Upper lobe of left lung (tissue), 6 donors: Measurements from ENCODE around the gene BEND7. TPM values are rescaled to one million over a fixed set of nuclear protein-coding genes. Genes with fewer than 3 reads are reported as not detected.

Experiments
- ATAC-seq, 2 donors: fragments of 200-7000 bp; cut with Tn5 transposase; one replicate each; pipeline ENCODE4 v1.9.1; 2022; ENCODE audit warnings: mild to moderate bottlenecking in 2 of 2, moderate library complexity in 2 of 2; ENCODE audit not compliant: low FRiP score in 2 of 2
- DNase-seq, 2 donors: peaks; one replicate each; pipeline ENCODE4 v3.0.0-alpha.2; 2019 to 2020
- H3K27ac ChIP-seq, 4 donors: fragments of 200-600 bp; sonication (generic); one replicate each; pipeline ENCODE4 v1.5.1; 2016 to 2019
- H3K27me3 ChIP-seq, 4 donors: fragments of 200-600 bp; sonication (generic); one replicate each; pipeline ENCODE4 v1.5.1; 2017 to 2019
- H3K36me3 ChIP-seq, 4 donors: fragments of 200-600 bp; sonication (generic); one replicate each; pipeline ENCODE4 v1.5.1; 2016 to 2019
- H3K4me1 ChIP-seq, 4 donors: fragments of 200-600 bp; sonication (generic); one replicate each; pipeline ENCODE4 v1.5.1; 2018 to 2019
- H3K4me3 ChIP-seq, 4 donors: fragments of 200-600 bp; sonication (generic); one replicate each; pipeline ENCODE4 v1.5.1; 2017 to 2019; ENCODE audit warnings: mild to moderate bottlenecking in 2 of 4, moderate library complexity in 1 of 4
- H3K9me3 ChIP-seq, 4 donors: fragments of 200-600 bp; sonication (generic); one replicate each; pipeline ENCODE4 v1.5.1; 2018 to 2019
- CTCF ChIP-seq, 6 experiments: fragments of 450-650 bp in 4 of 6; fragments of 200-600 bp in 2 of 6; sonication (generic) in 2 of 6; IDR thresholded peaks; one replicate each; pipeline ENCODE4 v1.5.1; 2016 to 2019; ENCODE audit warnings: antibody characterized with exemption in 6 of 6
- EP300 ChIP-seq, 4 donors: sonication (generic); formaldehyde crosslinking; IDR thresholded peaks; one replicate each; pipeline ENCODE4 v1.5.1; 2017; ENCODE audit warnings: antibody characterized with exemption in 4 of 4, control low read depth in 2 of 4
- POLR2A ChIP-seq, 4 donors: fragments of 450-650 bp; IDR thresholded peaks; one replicate each; pipeline ENCODE4 v1.5.1; 2016 to 2017; ENCODE audit warnings: antibody characterized with exemption in 4 of 4, mild to moderate bottlenecking in 2 of 4
- POLR2AphosphoS5 ChIP-seq, 2 donors: sonication (generic); formaldehyde crosslinking; IDR thresholded peaks; one replicate each; pipeline ENCODE4 v1.5.1; 2017; ENCODE audit warnings: antibody characterized with exemption in 2 of 2
- WGBS, 2 donors: methylation state at CpG; one replicate each; pipeline ENCODE4 v1.1.5; 2017 to 2018; 5-methylcytosine and 5-hydroxymethylcytosine counted together
- total RNA-seq, 6 donors: library from RNA; depleted of rRNA in 4 of 6; stranded (reverse); fragments of >200 nt in 4 of 6; gene quantifications; one replicate each; pipeline versions ENCODE4 v1.1.0 to v1.2.1, GENCODE V29; 2016 to 2021
- donor health status: DM: no; HTN: no; CAD: no; lungs with moderate emphysema.
- donor health status: DM: no; HTN: yes; CAD: no; lungs with severe emphysema.

BEND7 gene
- 10 to 100 TPM; 12.4 to 57.6 (median 26.4) TPM for total RNA-seq

GRCh38 chr10:13528875-13529713 is at the start of gene BEND7:
Gene BEND7, minus strand, starts transcription at chr10:13529014. Its CDS starts 481 bp downstream, at chr10:13528533.
- WGBS, 2 donors: 13% methylated on average over 19 to 28 of the region's 98 CpGs
- ATAC-seq: peak in 1 of 2 donors; percentile 75
- DNase-seq: peak; percentile 47 to 91
- Histone ChIP-seq H3K9me3 (no peaks in the 10 kb centered on the region), H3K27ac (peak within 1 kb of the TSS; percentile 60 to 87 (median 72)), H3K4me3 (peak within 1 kb of the TSS; percentile 34 to 70 (median 67)), H3K36me3 (no peaks in the 10 kb centered on the region), H3K27me3 (no peaks in the 10 kb centered on the region), H3K4me1 (peaks cover 14 to 24% (median 17%) of the 10 kb centered on the region in 4 donors)
- no peak for TF ChIP-seq CTCF (IDR thresholded peaks at IDR 0.05)
- no peak for TF ChIP-seq EP300 (IDR thresholded peaks at IDR 0.05)
- TF ChIP-seq POLR2A (IDR thresholded peaks at IDR 0.05): no peak
- no peak for TF ChIP-seq POLR2AphosphoS5 (IDR thresholded peaks at IDR 0.05)

- WGBS, 2 donors: 64 to 80% methylated on average over 4 of the region's 4 CpGs
- Histone ChIP-seq H3K9me3 (peaks cover 0 to 4% (median 0%) of the 10 kb centered on the region in 4 donors), H3K36me3 (no peaks in the 10 kb centered on the region), H3K4me1 (no peaks in the 10 kb centered on the region), H3K27me3 (no peaks in the 10 kb centered on the region), H3K27ac (no peak overlapping the region), H3K4me3 (no peak overlapping the region)
- no peak for DNase-seq
- TF ChIP-seq EP300 (IDR thresholded peaks at IDR 0.05): no peak
- TF ChIP-seq POLR2AphosphoS5 (IDR thresholded peaks at IDR 0.05): no peak
- TF ChIP-seq POLR2A (IDR thresholded peaks at IDR 0.05): no peak
- TF ChIP-seq CTCF (IDR thresholded peaks at IDR 0.05): no peak
- no peak for ATAC-seq
These were observed 45.1 kb upstream of the BEND7 start for GRCh38 chr10:13573960-13574359.

GRCh38 chr10:13571541-13571940 is 42.7 kb upstream of the BEND7 start:
- Histone ChIP-seq H3K36me3 (no peaks in the 10 kb centered on the region), H3K4me1 (peaks cover 0 to 3% (median 0%) of the 10 kb centered on the region in 4 donors), H3K9me3 (peaks cover 0 to 4% (median 0%) of the 10 kb centered on the region in 4 donors), H3K4me3 (no peak overlapping the region), H3K27ac (no peak overlapping the region), H3K27me3 (no peaks in the 10 kb centered on the region)
- 35 to 48% methylated on average over 5 of the region's 5 CpGs for WGBS, 2 donors
- TF ChIP-seq POLR2A (IDR thresholded peaks at IDR 0.05) (no peak), CTCF (IDR thresholded peaks at IDR 0.05) (no peak), POLR2AphosphoS5 (IDR thresholded peaks at IDR 0.05) (no peak), EP300 (IDR thresholded peaks at IDR 0.05) (no peak)
- ATAC-seq (no peak), DNase-seq (no peak)

- ATAC-seq (peak; percentile 60 to 76), DNase-seq (peak in 1 of 2 donors; percentile 78)
- no peaks in the 10 kb centered on the region for H3K27me3 ChIP-seq
- no peak overlapping the region for H3K4me3 ChIP-seq
- no peak for TF ChIP-seq POLR2A (IDR thresholded peaks at IDR 0.05)
- TF ChIP-seq POLR2AphosphoS5 (IDR thresholded peaks at IDR 0.05): no peak
- TF ChIP-seq CTCF (IDR thresholded peaks at IDR 0.05): no peak
- TF ChIP-seq EP300 (IDR thresholded peaks at IDR 0.05): no peak
- peaks cover 0 to 3% (median 0%) of the 10 kb centered on the region in 4 donors for H3K4me1 ChIP-seq
- H3K9me3 ChIP-seq: no peaks in the 10 kb centered on the region
- WGBS, 2 donors: 56 to 71% methylated on average over 1 of the region's 1 CpG
- H3K36me3 ChIP-seq: no peaks in the 10 kb centered on the region
- H3K27ac ChIP-seq: no peak overlapping the region
These were observed 38.2 kb upstream of the BEND7 start for GRCh38 chr10:13567030-13567429.
